Spleen (tissue), 11 donors: ENCODE measurements around the gene ZMIZ1. TPM values are rescaled to one million over a fixed set of nuclear protein-coding genes. Genes with fewer than 3 reads are reported as not detected.

Experiments used
- DNase-seq: peaks from one replicate; pipeline ENCODE4 v3.0.0-alpha.2; 2020
- H3K27ac ChIP-seq, 8 donors: fragments of 200-600 bp; sonication (generic) in 7 of 8; 1 replicate in 4 of 8; 2 replicates in 4 of 8; pipeline versions ENCODE4 v1.5.0 to v1.8.0; 2016 to 2021; ENCODE audit warnings: inconsistent platforms in 4 of 8, mild to moderate bottlenecking in 4 of 8, moderate library complexity in 1 of 8
- H3K27me3 ChIP-seq, 7 donors: fragments of 200-600 bp; sonication (generic) in 6 of 7; replicated peaks in 1 of 7; 1 replicate in 4 of 7; 2 replicates in 3 of 7; pipeline versions ENCODE4 v1.5.0 to v1.8.0; 2016 to 2021; ENCODE audit warnings: inconsistent platforms in 3 of 7, mild to moderate bottlenecking in 1 of 7
- H3K36me3 ChIP-seq, 6 donors: fragments of 200-600 bp; sonication (generic) in 5 of 6; 1 replicate in 4 of 6; 2 replicates in 2 of 6; pipeline versions ENCODE4 v1.5.0 to v1.8.0; 2016 to 2021; ENCODE audit warnings: inconsistent platforms in 2 of 6
- H3K4me1 ChIP-seq, 6 donors: fragments of 200-600 bp; sonication (generic) in 5 of 6; 1 replicate in 3 of 6; 2 replicates in 3 of 6; pipeline versions ENCODE4 v1.5.0 to v1.8.0; 2016 to 2021; ENCODE audit warnings: inconsistent platforms in 3 of 6
- H3K4me3 ChIP-seq, 8 donors: fragments of 200-600 bp; sonication (generic) in 7 of 8; 1 replicate in 4 of 8; 2 replicates in 4 of 8; pipeline versions ENCODE4 v1.5.0 to v1.8.0; 2016 to 2021; ENCODE audit warnings: inconsistent platforms in 4 of 8, mild to moderate bottlenecking in 4 of 8, moderate library complexity in 2 of 8
- H3K9me3 ChIP-seq, 8 donors: fragments of 200-600 bp; sonication (generic) in 7 of 8; 1 replicate in 4 of 8; 2 replicates in 4 of 8; pipeline versions ENCODE4 v1.5.0 to v1.8.0; 2016 to 2021; ENCODE audit warnings: inconsistent platforms in 4 of 8
- POLR2A ChIP-seq, 3 donors: fragments of 450-650 bp; IDR thresholded peaks; one replicate each; pipeline ENCODE4 v1.5.1; 2017; ENCODE audit warnings: antibody characterized with exemption in 3 of 3, mild to moderate bottlenecking in 1 of 3
- POLR2AphosphoS5 ChIP-seq, 3 donors: sonication (generic); formaldehyde crosslinking; IDR thresholded peaks; one replicate each; pipeline ENCODE4 v1.5.1; 2017; ENCODE audit warnings: antibody characterized with exemption in 3 of 3
- WGBS, 5 donors: extraction: QIAGEN DNeasy Blood & Tissue Kit in 3 of 5; methylation state at CpG; one replicate each; pipeline versions ENCODE4 v1.1.5 to v1.1.7; 2013 to 2018; 5-methylcytosine and 5-hydroxymethylcytosine counted together
- intact Hi-C: fragments of 100-400 bp; cut with DNase I; formaldehyde crosslinking; loops from one replicate; pipeline ENCODE4 v1.15.0; 2023; ENCODE audit warnings: low total_unique reads
- polyA plus RNA-seq, 3 donors: library from polyadenylated mRNA; stranded (reverse); fragments of 200-250 nt; gene quantifications; one replicate each; pipeline ENCODE4 v1.2.1, GENCODE V29; 2013
- total RNA-seq, 7 donors: library from RNA; depleted of rRNA in 3 of 7; stranded (reverse); fragments of >200 nt in 3 of 7; fragmentation: NEBNext Ultra II Directional in 4 of 7; extraction: Animal tissue kit (Norgen Biotek cat#: 25700) in 4 of 7; gene quantifications; one replicate each; pipeline versions ENCODE4 v1.1.0 to v1.2.1, GENCODE V29; 2016 to 2021
- TF ChIP-seq, protein P1 (sequence below), 11 experiments: fragments of 200-600 bp in 7 of 11; fragments of 450-650 bp in 4 of 11; sonication (generic) in 4 of 11; IDR thresholded peaks in 8 of 11; conservative IDR thresholded peaks in 3 of 11; 1 replicate in 7 of 11; 2 replicates in 4 of 11; pipeline versions ENCODE4 v1.4.0 to v1.8.0; 2016 to 2021; ENCODE audit warnings: antibody characterized with exemption in 11 of 11, inconsistent platforms in 4 of 11, mild to moderate bottlenecking in 1 of 11
- donor health status: healthy with polysubstance abuse.
- donor health status: DM: no; HTN: no; CAD: no; lungs with moderate emphysema.
- donor health status: DM: no; HTN: no; CAD: no.
- donor health status: Bipolar disorder and iron deficiency.
- donor health status: healthy.
- donor health status: DM: no; HTN: no; CAD: no.
- donor health status: DM: yes; HTN: yes; CAD: no.

ZMIZ1 gene
- total and polyA plus RNA-seq, 10 donors, result 10.7 to 210 (median 125) TPM

- 78 to 92% (median 91%) methylated on average over 7 to 9 of the region's 9 CpGs for WGBS, 5 donors
- intact Hi-C loops, result no loop called here
- DNase-seq, result no peak
- Histone ChIP-seq H3K36me3 (peaks cover 0 to 81% (median 10%) of the 10 kb centered on the region in 6 donors), H3K27me3 (no peaks in the 10 kb centered on the region), H3K4me1 (peaks cover 0 to 55% (median 23%) of the 10 kb centered on the region in 6 donors), H3K4me3 (no peak overlapping the region), H3K9me3 (no peaks in the 10 kb centered on the region), H3K27ac (peak overlapping the region in 5 of 8 donors; percentile 20 to 95 (median 80))
- no peak for TF ChIP-seq POLR2A (IDR thresholded peaks at IDR 0.05)
These were observed 102.2 kb downstream of the ZMIZ1 start for GRCh38 chr10:79170993-79171392.

DNA sequence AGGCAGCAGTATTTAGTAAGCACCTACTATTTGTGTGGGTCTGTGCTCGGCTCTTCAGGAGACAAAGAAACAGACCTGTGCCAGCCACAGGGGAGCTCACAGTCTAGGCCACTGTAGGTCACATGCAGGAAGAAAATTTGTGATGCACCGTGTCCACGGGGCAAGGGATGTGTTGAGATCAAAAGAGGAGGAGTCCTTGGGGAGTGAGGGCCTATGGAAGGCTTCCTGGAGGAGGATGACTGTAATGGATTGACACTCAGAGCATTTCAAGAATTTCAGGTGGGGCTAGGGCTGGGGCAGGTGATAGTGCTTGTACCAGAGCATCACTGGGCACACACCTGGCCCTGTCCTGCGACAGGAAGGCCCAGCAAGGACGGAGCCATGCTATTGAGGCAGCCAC is 102.7 kb downstream of the ZMIZ1 start:
- intact Hi-C loops, result no loop called here
- 80 to 92% (median 87%) methylated on average over 5 of the region's 5 CpGs for WGBS, 5 donors
- Histone ChIP-seq H3K4me3 (no peak overlapping the region), H3K4me1 (peaks cover 0 to 55% (median 22%) of the 10 kb centered on the region in 6 donors), H3K27ac (peak overlapping the region in 5 of 8 donors; percentile 20 to 95 (median 81)), H3K27me3 (no peaks in the 10 kb centered on the region), H3K36me3 (peaks cover 0 to 76% (median 10%) of the 10 kb centered on the region in 6 donors), H3K9me3 (no peaks in the 10 kb centered on the region)
- DNase-seq, result no peak
- TF ChIP-seq, protein P1, sequence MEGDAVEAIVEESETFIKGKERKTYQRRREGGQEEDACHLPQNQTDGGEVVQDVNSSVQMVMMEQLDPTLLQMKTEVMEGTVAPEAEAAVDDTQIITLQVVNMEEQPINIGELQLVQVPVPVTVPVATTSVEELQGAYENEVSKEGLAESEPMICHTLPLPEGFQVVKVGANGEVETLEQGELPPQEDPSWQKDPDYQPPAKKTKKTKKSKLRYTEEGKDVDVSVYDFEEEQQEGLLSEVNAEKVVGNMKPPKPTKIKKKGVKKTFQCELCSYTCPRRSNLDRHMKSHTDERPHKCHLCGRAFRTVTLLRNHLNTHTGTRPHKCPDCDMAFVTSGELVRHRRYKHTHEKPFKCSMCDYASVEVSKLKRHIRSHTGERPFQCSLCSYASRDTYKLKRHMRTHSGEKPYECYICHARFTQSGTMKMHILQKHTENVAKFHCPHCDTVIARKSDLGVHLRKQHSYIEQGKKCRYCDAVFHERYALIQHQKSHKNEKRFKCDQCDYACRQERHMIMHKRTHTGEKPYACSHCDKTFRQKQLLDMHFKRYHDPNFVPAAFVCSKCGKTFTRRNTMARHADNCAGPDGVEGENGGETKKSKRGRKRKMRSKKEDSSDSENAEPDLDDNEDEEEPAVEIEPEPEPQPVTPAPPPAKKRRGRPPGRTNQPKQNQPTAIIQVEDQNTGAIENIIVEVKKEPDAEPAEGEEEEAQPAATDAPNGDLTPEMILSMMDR (IDR thresholded peaks at IDR 0.05 in 8 of 11, conservative IDR thresholded peaks at IDR 0.05 in 3 of 11), result no peak
- TF ChIP-seq POLR2AphosphoS5 (IDR thresholded peaks at IDR 0.05), result no peak
- TF ChIP-seq POLR2A (IDR thresholded peaks at IDR 0.05), result no peak

DNA sequence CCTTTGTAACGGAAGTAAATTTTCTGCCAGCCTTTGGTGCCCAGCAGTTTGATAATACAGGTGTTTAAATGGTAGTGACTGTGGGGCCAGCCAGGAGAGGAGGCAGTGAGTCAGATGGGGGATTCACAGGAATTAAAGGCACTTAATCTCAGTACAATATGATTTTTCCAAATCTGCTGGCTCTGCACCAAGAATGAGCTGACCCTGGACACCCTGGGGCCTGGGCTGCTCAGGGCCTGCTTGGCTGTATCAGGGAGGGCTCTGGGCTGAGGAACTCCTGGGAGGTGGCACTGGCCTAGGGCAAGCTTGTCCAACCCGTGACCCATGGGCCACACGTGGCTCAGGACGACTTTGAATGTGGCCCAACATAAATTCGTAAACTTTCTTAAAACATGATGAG is 104.1 kb downstream of the ZMIZ1 start:
- TF ChIP-seq POLR2AphosphoS5 (IDR thresholded peaks at IDR 0.05) (peak in 1 of 3 donors; percentile 43), POLR2A (IDR thresholded peaks at IDR 0.05) (no peak)
- TF ChIP-seq, protein P1 (IDR thresholded peaks at IDR 0.05 in 8 of 11, conservative IDR thresholded peaks at IDR 0.05 in 3 of 11), result no peak
- Histone ChIP-seq H3K4me3 (no peak overlapping the region), H3K27me3 (no peaks in the 10 kb centered on the region), H3K27ac (peak overlapping the region in 5 of 8 donors; percentile 49 to 95 (median 81)), H3K36me3 (peaks cover 0 to 62% (median 7%) of the 10 kb centered on the region in 6 donors), H3K4me1 (peaks cover 10 to 58% (median 27%) of the 10 kb centered on the region in 6 donors), H3K9me3 (no peaks in the 10 kb centered on the region)
- 69 to 83% (median 79%) methylated on average over 5 of the region's 5 CpGs for WGBS, 5 donors
- no peak for DNase-seq
- intact Hi-C loops, result no loop called here

- H3K27me3 ChIP-seq, result no peaks in the 10 kb centered on the region
- H3K27ac ChIP-seq, result peak overlapping the region in 6 of 8 donors; percentile 4 to 95 (median 80)
- intact Hi-C loops, result no loop called here
- whole genome bisulfite sequencing, 5 donors, result 89 to 93% (median 90%) methylated on average over 8 to 10 of the region's 10 CpGs
- peak in 1 of 3 donors; percentile 15 for TF ChIP-seq POLR2AphosphoS5 (IDR thresholded peaks at IDR 0.05)
- TF ChIP-seq POLR2A (IDR thresholded peaks at IDR 0.05), result no peak
- TF ChIP-seq, protein P1 (IDR thresholded peaks at IDR 0.05 in 8 of 11, conservative IDR thresholded peaks at IDR 0.05 in 3 of 11), result no peak
- H3K36me3 ChIP-seq, result peaks cover 0 to 58% (median 6%) of the 10 kb centered on the region in 6 donors
- no peak overlapping the region for H3K4me3 ChIP-seq
- H3K9me3 ChIP-seq, result no peaks in the 10 kb centered on the region
- peaks cover 11 to 66% (median 36%) of the 10 kb centered on the region in 6 donors for H3K4me1 ChIP-seq
- no peak for DNase-seq
These were observed 105.0 kb downstream of the ZMIZ1 start for GRCh38 chr10:79173582-79174262.
